Naive thymus-derived CD4-positive, alpha-beta T cell (primary cell): Measurements from ENCODE around the gene MSH6. TPM values are rescaled to one million over a fixed set of nuclear protein-coding genes. Genes with fewer than 3 reads are reported as not detected.

ENCODE experiments used
- ATAC-seq: fragments of 150-1000 bp; cut with Tn5 transposase; 2 replicates; pipeline ENCODE4 v1.10.0; 2021; ENCODE audit warnings: mild to moderate bottlenecking, moderate library complexity
- CTCF ChIA-PET: fragments of 350-600 bp; sonication (Branson Sonifier 250); formaldehyde crosslinking; loops from one replicate; lab custom pipeline; 2021; ENCODE audit warnings: antibody characterized with exemption; lab: Charles Lee
- POLR2A ChIA-PET: fragments of 350-600 bp; sonication (Branson Sonifier 250); formaldehyde crosslinking; loops from one replicate; lab custom pipeline; 2021; ENCODE audit warnings: antibody characterized with exemption, inconsistent platforms; lab: Charles Lee
- DNase-seq, 9 donors: peaks; one replicate each; pipeline versions ENCODE4 v3.0.0 to v3.0.0-alpha.2; 2020 to 2022; ENCODE audit warnings: mixed read lengths in 1 of 9
- H3K27ac ChIP-seq: one replicate; pipeline ENCODE4 v1.7.0; 2013; ENCODE audit warnings: mild to moderate bottlenecking, low read depth, low read length, moderate library complexity
- H3K27me3 ChIP-seq, 2 donors: one replicate each; pipeline ENCODE4 v1.7.0; 2013; ENCODE audit warnings: low read length in 2 of 2, mild to moderate bottlenecking in 2 of 2, moderate library complexity in 2 of 2; ENCODE audit not compliant: control insufficient read depth in 2 of 2, insufficient read depth in 2 of 2
- H3K36me3 ChIP-seq, 3 experiments: 1 replicate in 2 of 3; 2 replicates in 1 of 3; pipeline ENCODE4 v1.7.0; 2013; ENCODE audit warnings: low read length in 3 of 3, mild to moderate bottlenecking in 3 of 3, moderate library complexity in 1 of 3; ENCODE audit not compliant: insufficient read depth in 3 of 3, control insufficient read depth in 2 of 3
- H3K4me1 ChIP-seq, 2 donors: one replicate each; pipeline ENCODE4 v1.7.0; 2013; ENCODE audit warnings: low read length in 2 of 2, mild to moderate bottlenecking in 2 of 2, moderate library complexity in 1 of 2; ENCODE audit not compliant: control insufficient read depth in 2 of 2, insufficient read depth in 2 of 2
- H3K4me3 ChIP-seq: 2 replicates; pipeline ENCODE4 v1.7.0; 2013; ENCODE audit warnings: mild to moderate bottlenecking, low read length
- H3K9me3 ChIP-seq, 3 experiments: 1 replicate in 2 of 3; 2 replicates in 1 of 3; pipeline ENCODE4 v1.7.0; 2013; ENCODE audit warnings: low read length in 3 of 3; ENCODE audit not compliant: control insufficient read depth in 2 of 3
- H3K27ac Mint-ChIP-seq, 9 donors: one replicate each; pipeline ENCODE4 v1.8.0; 2020 to 2022; ENCODE audit warnings: mixed read lengths in 9 of 9, mild to moderate bottlenecking in 8 of 9, moderate library complexity in 5 of 9, inconsistent platforms in 2 of 9
- H3K27me3 Mint-ChIP-seq, 5 donors: one replicate each; pipeline ENCODE4 v1.8.0; 2021 to 2022; ENCODE audit warnings: mixed read lengths in 5 of 5, mild to moderate bottlenecking in 1 of 5
- H3K36me3 Mint-ChIP-seq, 5 donors: one replicate each; pipeline ENCODE4 v1.8.0; 2020 to 2022; ENCODE audit warnings: mixed read lengths in 5 of 5, mild to moderate bottlenecking in 3 of 5, inconsistent platforms in 1 of 5
- H3K4me1 Mint-ChIP-seq, 7 donors: one replicate each; pipeline ENCODE4 v1.8.0; 2020 to 2022; ENCODE audit warnings: mixed read lengths in 7 of 7, mild to moderate bottlenecking in 3 of 7, inconsistent platforms in 1 of 7
- H3K4me3 Mint-ChIP-seq, 10 donors: one replicate each; pipeline ENCODE4 v1.8.0; 2020 to 2022; ENCODE audit warnings: mild to moderate bottlenecking in 10 of 10, mixed read lengths in 10 of 10, moderate library complexity in 6 of 10, inconsistent platforms in 2 of 10
- H3K9me3 Mint-ChIP-seq, 11 donors: one replicate each; pipeline ENCODE4 v1.8.0; 2020 to 2022; ENCODE audit warnings: mixed read lengths in 11 of 11, mild to moderate bottlenecking in 4 of 11, inconsistent platforms in 1 of 11, moderate library complexity in 1 of 11
- intact Hi-C, 2 donors: fragments of 100-400 bp; cut with micrococcal nuclease; formaldehyde crosslinking; loops; one replicate each; pipeline ENCODE4 v1.15.1; 2023
- polyA plus RNA-seq, 2 donors: library from polyadenylated mRNA; unstranded; fragments of 300-500 nt; fragmentation: Illumina TruSeq; gene quantifications; one replicate each; pipeline ENCODE4 v1.2.3, GENCODE V29; 2021
- total RNA-seq, 6 experiments: library from RNA in 5 of 6; stranded (reverse) in 5 of 6; gene quantifications; 1 replicate in 5 of 6; 2 replicates in 1 of 6; pipeline ENCODE4 v1.2.3 and lab custom pipeline; 2021 to 2026

Gene MSH6
- total and polyA plus RNA-seq, 7 experiments from 2014 or later, result 20.5 to 82.3 (median 41.6) TPM

- no peaks in the 10 kb centered on the region for H3K36me3 Mint-ChIP-seq
- CTCF ChIA-PET, result no interaction called here
- peaks cover 8 to 19% (median 15%) of the 10 kb centered on the region in 5 donors for H3K27me3 Mint-ChIP-seq
- intact Hi-C loops, result no loop called here
- Histone ChIP-seq H3K9me3 (no peaks in the 10 kb centered on the region), H3K27me3 (no peaks in the 10 kb centered on the region), H3K4me1 (no peaks in the 10 kb centered on the region), H3K36me3 (no peaks in the 10 kb centered on the region), H3K4me3 (no peak overlapping the region), H3K27ac (no peak overlapping the region)
- H3K27ac Mint-ChIP-seq, result no peak overlapping the region
- no peak for ATAC-seq
- no peak for DNase-seq
- no peaks in the 10 kb centered on the region for H3K4me1 Mint-ChIP-seq
- peaks cover 0 to 4% (median 1%) of the 10 kb centered on the region in 11 donors for H3K9me3 Mint-ChIP-seq
- POLR2A ChIA-PET, result no interaction called here
- no peak overlapping the region for H3K4me3 Mint-ChIP-seq
Observed at GRCh38 chr2:47741637-47742036, 41.3 kb upstream of the MSH6 start.

- H3K4me3 Mint-ChIP-seq, result no peak overlapping the region
- H3K36me3 Mint-ChIP-seq, result no peaks in the 10 kb centered on the region
- no peak overlapping the region for H3K4me3 ChIP-seq
- ChIA-PET POLR2A (no interaction called here), CTCF (no interaction called here)
- DNase-seq (no peak), ATAC-seq (no peak)
- no peaks in the 10 kb centered on the region for H3K4me1 ChIP-seq
- H3K27me3 ChIP-seq, result no peaks in the 10 kb centered on the region
- H3K27me3 Mint-ChIP-seq, result peaks cover 8 to 19% (median 15%) of the 10 kb centered on the region in 5 donors
- H3K27ac ChIP-seq, result no peak overlapping the region
- no peaks in the 10 kb centered on the region for H3K9me3 ChIP-seq
- intact Hi-C loops, result no loop called here
- H3K36me3 ChIP-seq, result no peaks in the 10 kb centered on the region
- no peak overlapping the region for H3K27ac Mint-ChIP-seq
- peaks cover 0 to 24% (median 10%) of the 10 kb centered on the region in 11 donors for H3K9me3 Mint-ChIP-seq
- no peaks in the 10 kb centered on the region for H3K4me1 Mint-ChIP-seq
Observed at GRCh38 chr2:47744074-47744473, 38.9 kb upstream of the MSH6 start.

GRCh38 chr2:47747878-47748277, 35.1 kb upstream of the MSH6 start:
- POLR2A ChIA-PET, result no interaction called here

GRCh38 chr2:47751856-47752414, 31.0 kb upstream of the MSH6 start:
- Mint-ChIP-seq H3K4me3 (no peak overlapping the region), H3K27me3 (no peaks in the 10 kb centered on the region), H3K36me3 (no peaks in the 10 kb centered on the region), H3K4me1 (no peaks in the 10 kb centered on the region), H3K27ac (no peak overlapping the region), H3K9me3 (peaks cover 0 to 17% (median 6%) of the 10 kb centered on the region in 11 donors)
- Histone ChIP-seq H3K27me3 (no peaks in the 10 kb centered on the region), H3K36me3 (no peaks in the 10 kb centered on the region), H3K4me3 (no peak overlapping the region), H3K9me3 (no peaks in the 10 kb centered on the region), H3K4me1 (no peaks in the 10 kb centered on the region), H3K27ac (no peak overlapping the region)
- peak; percentile 29 for ATAC-seq
- intact Hi-C loops, result no loop called here
- DNase-seq, result no peak
- ChIA-PET POLR2A (no interaction called here), CTCF (no interaction called here)

More at GRCh38 chr2:47747878-47748277, 35.1 kb upstream of the MSH6 start:
- CTCF ChIA-PET, result interaction anchor here (0.6 kb wide), 1 partner anchor 142 kb away, joined by 3 read pairs; no protein-coding TSS in a partner anchor
- intact Hi-C loops, result no loop called here
- Mint-ChIP-seq H3K27me3 (peaks cover 8 to 18% (median 11%) of the 10 kb centered on the region in 5 donors), H3K4me3 (no peak overlapping the region), H3K4me1 (no peaks in the 10 kb centered on the region), H3K9me3 (peaks cover 0 to 24% (median 10%) of the 10 kb centered on the region in 11 donors), H3K36me3 (no peaks in the 10 kb centered on the region), H3K27ac (no peak overlapping the region)
- ATAC-seq, result no peak
- H3K27me3 ChIP-seq, result no peaks in the 10 kb centered on the region
- H3K36me3 ChIP-seq, result no peaks in the 10 kb centered on the region
- H3K4me3 ChIP-seq, result no peak overlapping the region
- no peaks in the 10 kb centered on the region for H3K4me1 ChIP-seq
- DNase-seq, result no peak
- no peaks in the 10 kb centered on the region for H3K9me3 ChIP-seq
- H3K27ac ChIP-seq, result no peak overlapping the region

- peaks cover 0 to 8% (median 4%) of the 10 kb centered on the region in 7 donors for H3K4me1 Mint-ChIP-seq
- intact Hi-C loops, result loop anchor here (1.0 to 5.0 kb wide), 3 partner anchors 245 to 380 kb away; no protein-coding TSS in a partner anchor
- Histone ChIP-seq H3K9me3 (no peaks in the 10 kb centered on the region), H3K27me3 (no peaks in the 10 kb centered on the region), H3K4me3 (no peak overlapping the region), H3K27ac (no peak overlapping the region), H3K4me1 (no peaks in the 10 kb centered on the region), H3K36me3 (no peaks in the 10 kb centered on the region)
- H3K27me3 Mint-ChIP-seq, result peaks cover 0 to 3% (median 0%) of the 10 kb centered on the region in 5 donors
- peaks cover 0 to 3% (median 0%) of the 10 kb centered on the region in 11 donors for H3K9me3 Mint-ChIP-seq
- ATAC-seq, result no peak
- H3K4me3 Mint-ChIP-seq, result peak overlapping the region in 5 of 10 donors; percentile 11 to 68 (median 35)
- H3K27ac Mint-ChIP-seq, result no peak overlapping the region
- peaks cover 0 to 3% (median 0%) of the 10 kb centered on the region in 5 donors for H3K36me3 Mint-ChIP-seq
- POLR2A ChIA-PET, result interaction anchor here (0.6 to 0.7 kb wide), 2 partner anchors 10 to 618 kb away, joined by 3 read pairs; no protein-coding TSS in a partner anchor
- no peak for DNase-seq
- CTCF ChIA-PET, result interaction anchor here (0.6 to 5.1 kb wide), 13 partner anchors 9 to 1766 kb away, joined by 3 to 83 read pairs (median 4); partner anchors contain the start of gene MSH6
Observed at GRCh38 chr2:47767497-47767844, 15.5 kb upstream of the MSH6 start.

- Histone ChIP-seq H3K4me1 (no peaks in the 10 kb centered on the region), H3K27me3 (no peaks in the 10 kb centered on the region), H3K4me3 (no peak overlapping the region), H3K36me3 (no peaks in the 10 kb centered on the region), H3K27ac (no peak overlapping the region), H3K9me3 (no peaks in the 10 kb centered on the region)
- Mint-ChIP-seq H3K27me3 (peaks cover 0 to 5% (median 0%) of the 10 kb centered on the region in 5 donors), H3K9me3 (peaks cover 0 to 3% (median 0%) of the 10 kb centered on the region in 11 donors), H3K36me3 (peaks cover 0 to 3% (median 0%) of the 10 kb centered on the region in 5 donors), H3K4me3 (peak overlapping the region in 7 of 10 donors; percentile 11 to 72 (median 49)), H3K4me1 (peaks cover 0 to 8% (median 4%) of the 10 kb centered on the region in 7 donors), H3K27ac (no peak overlapping the region)
- CTCF ChIA-PET, result interaction anchor here (0.6 to 5.1 kb wide), 16 partner anchors 9 to 1767 kb away, joined by 3 to 83 read pairs (median 4); partner anchors contain the start of gene MSH6
- intact Hi-C loops, result loop anchor here (1.0 to 5.0 kb wide), 9 partner anchors 15 to 433 kb away; partner anchors contain the start of gene MSH6 (in 1 of the 2)
- POLR2A ChIA-PET, result interaction anchor here (0.6 to 0.7 kb wide), 2 partner anchors 9 to 618 kb away, joined by 3 read pairs; no protein-coding TSS in a partner anchor
- ATAC-seq, result peak; percentile 93
- DNase-seq, result peak; percentile 32 to 82 (median 68)
Observed at GRCh38 chr2:47767880-47768609, 14.9 kb upstream of the MSH6 start.
